T-helper 9 cell (primary cell): Measurements from ENCODE around the gene FGFR4.

Experiments used
- DNase-seq: peaks from one replicate; pipeline ENCODE4 v3.0.0-alpha.2; 2020

FGFR4 gene

DNA sequence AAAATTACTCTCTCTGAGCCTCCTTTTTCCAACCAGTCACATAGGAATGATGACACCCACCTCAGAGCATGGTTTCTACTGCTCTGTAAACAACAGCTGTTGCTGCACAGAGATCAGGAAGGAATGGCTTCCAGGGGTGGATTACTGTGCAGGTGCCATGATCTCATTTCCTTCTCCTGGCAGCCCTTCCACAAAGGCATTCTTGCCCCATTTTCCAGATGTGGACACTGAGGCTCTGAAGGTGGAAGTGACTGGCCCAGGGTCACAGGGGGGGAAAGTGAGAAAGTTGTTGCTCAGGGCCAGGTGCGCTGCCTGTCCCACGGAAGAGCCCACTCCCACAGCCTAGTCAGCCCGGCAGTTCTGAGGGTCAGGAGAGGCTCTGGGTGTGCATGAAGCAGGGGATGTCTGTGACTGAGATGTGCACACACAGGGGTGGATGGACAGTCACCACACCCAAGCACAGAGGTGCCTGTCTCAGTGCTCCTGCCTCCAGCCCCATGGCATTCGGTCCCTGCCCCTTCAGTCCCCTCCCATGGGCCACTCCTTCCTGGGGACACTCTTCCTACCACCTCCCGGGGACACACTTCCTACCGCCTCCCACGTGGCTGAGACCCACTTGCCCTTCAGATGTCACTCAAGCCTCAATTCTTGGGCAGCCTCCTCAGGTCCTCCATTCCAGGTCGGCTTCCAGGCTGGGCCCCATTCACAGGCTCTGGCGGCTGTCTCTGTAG is 17.0 kb downstream of the FGFR4 start:
- DNase-seq: no peak

DNA sequence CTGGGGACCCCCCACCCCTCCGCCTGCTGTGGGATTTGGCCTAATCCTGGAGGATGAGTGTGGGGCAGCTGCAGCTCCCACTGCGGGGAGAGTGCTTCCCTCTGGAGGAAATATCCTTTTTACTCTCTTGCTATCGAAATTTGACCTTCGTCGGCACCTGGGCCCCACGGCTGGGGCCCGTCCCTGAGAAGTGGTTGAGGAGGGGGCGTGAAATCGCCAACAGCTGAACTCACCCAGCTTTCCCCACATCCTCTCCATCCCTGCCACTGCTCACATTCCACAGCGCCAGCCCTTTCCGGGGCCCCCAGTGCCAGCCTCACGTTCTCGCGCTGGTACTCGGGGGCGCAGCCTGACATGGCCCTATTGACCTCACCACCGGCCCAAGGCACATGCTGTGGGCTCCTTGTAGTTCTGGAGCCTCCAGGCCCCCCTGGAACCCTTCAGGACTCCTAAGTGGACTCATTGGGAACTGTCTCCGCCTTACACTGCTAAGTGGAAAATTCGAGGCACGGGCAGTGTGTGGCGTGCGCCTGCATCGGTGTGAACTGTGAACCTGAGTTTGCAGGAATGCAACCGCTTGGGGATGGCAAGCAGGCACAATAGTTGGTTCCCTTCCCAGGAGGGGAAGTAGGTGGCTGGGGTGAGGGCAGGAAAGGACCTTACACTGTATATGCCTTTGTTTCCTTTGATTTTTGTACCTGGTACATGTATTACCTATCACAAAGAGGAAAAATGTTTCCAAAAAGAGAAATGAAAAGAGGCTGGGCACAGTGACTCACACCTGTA is 19.2 kb downstream of the FGFR4 start:
- DNase-seq: no peak

DNA sequence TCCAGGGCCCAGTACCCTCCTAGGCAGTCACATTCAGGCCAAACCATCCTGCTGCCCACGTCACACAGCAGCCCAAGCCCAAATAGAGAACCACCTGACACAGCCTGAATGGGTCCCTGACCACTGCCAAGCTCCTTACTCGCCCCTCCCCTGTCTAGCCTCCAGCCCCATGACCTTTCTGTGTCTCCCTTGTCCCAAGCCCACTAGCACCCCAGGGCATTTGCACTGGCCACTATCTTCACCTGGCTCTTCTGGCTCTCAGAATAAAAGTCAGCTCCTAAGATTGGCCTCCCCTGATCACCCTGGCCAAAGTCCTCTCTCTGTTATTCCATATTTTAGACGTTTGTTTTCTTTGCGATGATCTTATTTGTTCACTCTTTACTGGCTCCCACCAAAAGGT is 20.4 kb downstream of the FGFR4 start:
- no peak for DNase-seq

DNA sequence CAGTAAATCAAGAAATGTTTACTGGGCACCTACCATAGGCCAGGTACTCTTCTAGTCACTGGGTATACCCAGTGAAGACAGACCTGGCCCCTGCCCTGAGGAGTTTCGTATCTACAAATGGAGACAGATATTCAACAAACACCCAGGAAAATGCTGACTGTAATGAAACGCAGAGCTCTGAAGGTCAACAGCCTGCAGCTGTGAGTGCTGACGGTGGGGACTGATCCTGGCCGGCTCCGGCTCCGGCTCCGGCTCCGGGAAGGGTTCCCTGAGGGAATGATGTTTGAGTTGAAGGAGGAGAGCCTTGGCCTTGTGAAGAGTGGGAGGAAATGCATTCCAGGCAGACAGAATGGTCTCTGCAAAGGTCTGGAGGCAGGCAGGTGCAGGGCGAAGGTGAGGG is 23.1 kb downstream of the FGFR4 start:
- DNase-seq: no peak

DNA sequence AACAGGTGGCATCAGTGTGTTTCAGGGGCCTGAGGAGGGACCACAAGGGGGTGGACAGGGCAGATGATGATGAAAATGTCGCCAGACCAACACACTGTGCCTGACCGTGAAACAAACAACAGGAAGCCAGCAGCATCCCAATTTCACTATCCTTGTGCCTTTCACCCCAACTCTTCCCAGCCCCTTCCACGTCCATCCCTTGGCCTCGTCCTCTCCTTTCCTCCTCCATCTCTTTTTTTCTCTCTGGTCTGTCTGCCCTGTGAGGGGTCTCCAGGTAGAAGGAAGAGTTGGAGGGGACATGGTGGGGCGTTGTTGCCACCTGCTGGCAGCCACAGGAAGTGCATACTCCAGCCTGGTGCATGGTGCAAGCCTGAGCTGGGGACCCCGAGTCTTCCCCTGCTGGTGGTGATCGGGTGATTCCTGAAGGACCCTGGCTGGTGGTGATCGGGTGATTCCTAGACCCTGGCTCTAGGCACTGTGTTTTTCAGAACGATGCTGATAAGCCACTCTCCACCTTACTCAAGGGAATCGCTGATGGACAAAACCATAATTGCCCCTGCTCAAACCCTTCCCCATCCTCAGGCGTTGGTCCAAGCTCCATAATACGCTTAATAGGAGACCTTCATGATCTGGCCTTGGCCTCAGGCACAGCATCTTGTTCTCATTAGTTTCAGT is 25.1 kb downstream of the FGFR4 start:
- DNase-seq: peak; percentile 51

DNA sequence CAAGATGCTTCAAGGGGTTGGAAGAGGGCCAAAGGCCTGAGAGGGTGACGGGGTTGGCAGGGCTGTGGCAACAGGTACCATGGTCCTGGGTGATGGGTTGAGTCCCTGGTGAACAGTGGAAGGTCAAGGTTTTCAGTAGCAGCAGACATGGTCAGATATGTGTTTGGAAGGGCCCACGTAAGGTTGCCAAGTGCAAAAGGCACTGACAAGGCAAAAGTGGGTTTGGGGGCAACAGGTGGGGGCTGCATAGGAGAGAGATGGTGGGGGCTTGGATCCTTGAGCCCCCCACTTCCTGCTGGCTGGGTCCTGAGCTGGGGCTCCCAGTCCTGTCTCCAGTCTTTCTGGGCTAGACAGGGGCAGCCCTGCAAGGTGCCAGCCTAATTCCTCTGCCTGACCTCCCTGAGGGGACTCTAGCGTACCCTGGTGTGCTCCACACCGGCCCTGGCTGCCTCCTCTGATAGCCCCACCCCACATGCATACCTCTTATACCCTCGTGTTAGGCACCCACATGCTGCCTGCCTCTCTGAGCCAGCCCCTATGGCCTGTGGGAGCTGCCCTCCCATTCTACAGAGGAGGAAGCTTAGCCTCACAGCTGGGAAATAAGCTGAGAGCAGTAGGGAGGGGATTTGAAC is 26.0 kb downstream of the FGFR4 start:
- DNase-seq: no peak

DNA sequence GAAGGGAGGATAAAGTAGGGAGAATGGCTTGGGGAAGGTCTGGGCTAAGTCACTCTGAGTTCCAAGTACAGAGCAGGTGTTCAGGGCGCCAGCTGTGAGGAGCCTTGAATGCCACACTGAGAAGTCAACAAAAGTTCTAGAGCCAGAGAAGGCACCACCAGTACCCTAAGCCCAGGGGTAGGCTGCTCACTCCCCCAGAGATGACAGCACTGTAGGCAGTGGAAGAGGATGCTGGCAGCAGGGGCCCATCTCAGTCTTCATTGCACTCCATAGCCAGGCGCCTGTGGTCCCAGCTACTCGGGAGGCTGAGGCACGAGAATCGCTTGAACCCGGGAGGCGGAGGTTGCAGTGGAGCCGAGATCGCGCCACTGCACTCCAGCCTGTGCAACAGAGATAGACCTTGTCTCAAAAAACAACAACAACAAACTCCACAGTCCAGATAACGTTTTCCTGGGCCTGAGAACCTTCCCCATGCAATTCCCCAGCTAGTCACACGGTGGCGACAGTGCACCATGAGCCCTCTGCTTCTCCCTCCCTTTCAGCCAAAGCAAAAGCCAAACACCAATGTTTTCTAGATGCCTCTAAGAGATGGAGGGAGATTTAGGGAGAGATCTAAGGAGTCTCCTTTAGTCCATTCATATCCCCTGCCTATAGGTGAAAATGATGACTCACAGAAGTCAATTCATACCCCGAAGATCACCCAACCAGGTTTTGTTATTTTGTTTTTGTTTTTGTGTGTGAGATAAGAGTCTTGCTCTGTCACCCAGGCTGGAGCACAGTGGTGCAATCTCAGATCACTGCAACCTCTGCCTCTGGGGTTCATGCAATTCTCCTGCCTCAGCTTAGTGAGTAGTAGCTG is 27.1 kb downstream of the FGFR4 start:
- peak; percentile 75 for DNase-seq

DNA sequence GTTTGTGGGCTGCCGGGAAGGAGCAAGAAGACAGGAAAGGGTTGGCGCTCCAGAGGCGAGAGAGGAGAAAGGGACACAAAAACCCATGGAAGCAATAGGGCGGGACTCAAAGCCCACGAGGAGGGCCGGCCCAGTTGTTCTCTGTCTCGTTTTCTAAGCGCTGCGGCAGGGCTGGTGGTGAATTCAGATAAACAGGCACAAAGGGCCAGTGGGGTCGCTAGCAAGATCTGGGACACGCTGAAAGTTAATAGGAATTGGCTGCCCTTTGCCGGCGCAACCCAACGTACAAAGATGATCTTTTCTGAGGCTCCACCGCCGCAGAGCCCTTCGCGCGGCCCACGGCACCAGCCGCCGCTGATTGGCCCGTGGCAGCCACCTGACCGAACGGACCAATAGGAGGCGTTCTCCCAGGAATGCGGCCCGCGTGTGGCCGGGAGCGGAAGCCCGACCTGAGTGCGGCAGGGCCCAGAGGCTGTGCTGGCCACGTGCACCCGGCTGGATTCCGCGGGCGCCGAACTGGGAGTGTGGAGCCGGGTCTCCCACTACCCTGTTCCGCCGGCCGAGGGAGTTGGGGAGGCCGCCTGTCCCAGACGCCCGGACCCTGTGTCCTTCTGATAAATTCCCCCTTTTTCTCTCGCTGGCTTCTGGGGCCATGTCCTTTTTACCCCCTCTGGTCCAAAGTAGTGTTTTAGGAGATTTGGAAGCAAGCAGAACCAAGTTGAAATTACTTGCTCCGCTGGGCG is 30.1 kb downstream of the FGFR4 start:
- DNase-seq: peak; percentile 67

DNA sequence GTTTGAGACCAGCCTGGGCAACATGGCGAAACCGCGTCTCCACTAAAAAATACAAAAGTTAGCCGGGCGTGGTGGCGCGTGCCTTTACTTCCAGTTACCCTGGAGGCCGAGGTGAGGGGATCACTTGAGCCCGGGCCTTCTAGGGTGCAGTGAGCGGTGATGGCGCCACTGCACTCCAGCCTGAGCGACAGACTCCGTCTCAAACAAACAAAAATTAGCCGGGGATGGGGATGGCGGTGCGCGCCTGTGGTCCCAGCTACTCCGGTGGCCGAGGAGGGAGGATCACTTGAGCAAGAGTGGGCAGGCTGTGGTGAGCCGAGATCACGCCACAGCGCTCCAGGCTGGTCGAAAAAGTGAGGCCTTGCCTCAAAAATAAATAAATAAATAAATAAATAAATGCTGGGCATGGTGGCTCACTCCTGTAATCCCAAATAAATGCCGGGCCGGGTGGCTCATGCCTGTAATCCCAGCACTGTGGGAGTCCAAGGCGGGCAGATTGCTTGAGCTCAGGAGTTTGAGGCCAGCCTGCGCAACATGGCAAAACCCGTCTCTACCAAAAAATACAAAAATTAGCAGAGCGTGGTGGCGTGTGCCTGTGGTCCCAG is 30.8 kb downstream of the FGFR4 start:
- DNase-seq: no peak

DNA sequence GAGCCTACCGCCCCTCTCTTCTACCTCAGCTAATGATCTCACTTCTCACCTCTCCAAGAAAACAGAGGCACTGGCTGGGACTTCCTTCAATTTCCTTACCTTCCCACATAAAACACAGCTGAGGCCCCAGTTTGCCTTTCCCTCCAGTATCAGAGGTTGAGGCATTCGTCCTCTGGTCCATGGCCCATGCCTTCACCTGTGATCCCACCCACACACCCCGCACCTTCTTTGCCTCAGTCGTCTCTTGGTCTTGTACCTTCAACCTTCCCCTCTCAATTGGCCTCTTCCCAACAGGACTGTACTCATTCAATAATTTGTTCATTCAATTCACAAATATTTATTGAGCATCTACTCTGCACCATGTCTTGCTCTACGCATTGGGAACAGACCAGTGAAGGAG is 35.9 kb downstream of the FGFR4 start:
- no peak for DNase-seq

DNA sequence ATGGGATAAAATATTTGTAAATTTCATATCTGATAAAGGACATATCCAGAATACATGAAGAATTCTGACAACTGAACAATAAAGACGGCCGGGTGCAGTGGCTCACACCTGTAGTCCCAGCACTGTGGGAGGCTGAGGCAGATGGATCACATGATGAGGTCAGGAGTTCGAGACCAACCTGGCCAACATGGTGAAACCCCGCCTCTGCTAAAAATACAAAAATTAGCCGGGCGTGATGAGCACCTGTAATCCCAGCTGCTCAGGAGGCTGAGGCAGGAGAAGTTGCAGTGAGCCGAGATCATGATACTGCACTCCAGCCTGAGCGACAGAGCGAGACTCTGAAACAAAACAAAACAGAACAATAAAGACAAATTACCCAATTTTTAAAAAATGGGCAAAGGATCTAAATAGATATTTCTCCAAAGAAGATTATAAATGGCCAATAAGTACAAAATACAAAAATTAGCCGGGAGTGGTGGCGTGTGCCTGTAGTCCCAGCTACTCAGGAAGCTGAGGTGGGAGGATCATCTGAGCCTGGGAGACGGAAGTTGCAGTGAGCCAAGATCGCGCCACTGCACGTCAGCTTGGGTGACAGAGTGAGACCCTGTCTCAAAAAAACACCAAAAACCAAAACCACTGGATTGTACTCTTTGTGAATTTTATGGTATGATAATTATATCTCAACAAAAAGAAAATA is 37.2 kb downstream of the FGFR4 start:
- no peak for DNase-seq

DNA sequence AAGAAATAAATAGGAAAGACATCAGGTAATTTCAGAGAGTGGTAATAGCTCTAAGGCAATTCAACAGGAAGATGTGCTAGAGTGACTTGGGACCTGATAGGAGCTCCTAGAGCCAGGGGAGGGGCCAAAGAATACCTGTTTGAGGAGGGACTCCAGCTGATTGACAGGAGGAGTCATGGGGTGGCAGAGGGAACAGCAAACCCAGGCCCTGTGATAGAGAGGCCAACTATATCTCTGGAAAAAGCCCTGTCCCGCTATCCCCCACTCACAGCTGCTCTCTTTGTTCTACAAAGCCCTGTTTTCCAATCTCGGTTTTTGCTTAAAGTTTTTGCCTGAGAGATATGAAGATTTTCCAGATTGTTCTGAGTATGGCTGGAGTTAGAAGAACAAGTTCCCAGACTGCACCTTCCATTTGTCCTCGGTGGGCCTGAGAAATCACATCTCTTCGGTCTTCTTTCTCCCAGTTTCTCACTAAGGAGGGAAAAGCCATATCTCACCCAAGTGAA is 37.8 kb downstream of the FGFR4 start:
- DNase-seq: no peak

DNA sequence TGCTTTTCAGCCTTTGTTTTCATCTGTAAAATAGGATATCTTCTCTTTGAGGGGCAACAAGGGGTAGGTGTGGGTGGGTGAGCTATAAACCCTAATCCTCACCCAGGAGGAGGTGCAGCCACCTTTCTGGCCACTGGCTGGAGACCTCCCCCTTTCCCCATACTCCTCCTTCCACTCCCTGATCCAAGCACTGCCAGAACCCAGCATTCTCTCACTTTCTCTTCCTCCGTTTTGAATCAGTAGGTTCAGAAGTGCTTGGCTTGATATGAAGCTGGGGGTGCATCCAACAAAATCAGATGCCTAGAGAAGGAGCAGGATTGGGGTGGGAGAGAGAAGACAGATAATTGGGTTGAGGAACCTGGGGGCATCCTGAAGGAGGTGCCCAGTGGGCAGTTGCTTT is 40.1 kb downstream of the FGFR4 start:
- no peak for DNase-seq

DNA sequence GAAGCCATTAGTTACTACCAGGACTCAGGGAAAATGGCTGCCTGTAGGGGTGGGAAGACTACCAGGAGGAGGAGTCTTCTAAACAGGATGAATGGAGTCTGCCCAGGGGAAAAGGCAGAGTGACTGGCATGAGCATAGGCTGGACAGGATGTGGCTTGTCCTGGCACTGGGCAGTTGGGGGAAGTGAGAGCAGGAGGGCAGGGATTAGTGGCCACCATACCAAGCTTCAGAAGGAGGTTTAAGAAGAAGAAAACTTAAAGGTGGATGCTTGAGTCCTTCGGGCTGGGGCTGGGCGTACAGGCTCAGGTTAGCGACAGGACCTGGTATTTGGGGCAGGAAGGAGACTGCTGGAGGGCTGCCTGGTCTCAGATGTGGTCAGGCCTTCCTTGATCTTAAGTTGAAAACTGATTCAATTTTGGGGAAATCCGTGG is 41.9 kb downstream of the FGFR4 start:
- no peak for DNase-seq

DNA sequence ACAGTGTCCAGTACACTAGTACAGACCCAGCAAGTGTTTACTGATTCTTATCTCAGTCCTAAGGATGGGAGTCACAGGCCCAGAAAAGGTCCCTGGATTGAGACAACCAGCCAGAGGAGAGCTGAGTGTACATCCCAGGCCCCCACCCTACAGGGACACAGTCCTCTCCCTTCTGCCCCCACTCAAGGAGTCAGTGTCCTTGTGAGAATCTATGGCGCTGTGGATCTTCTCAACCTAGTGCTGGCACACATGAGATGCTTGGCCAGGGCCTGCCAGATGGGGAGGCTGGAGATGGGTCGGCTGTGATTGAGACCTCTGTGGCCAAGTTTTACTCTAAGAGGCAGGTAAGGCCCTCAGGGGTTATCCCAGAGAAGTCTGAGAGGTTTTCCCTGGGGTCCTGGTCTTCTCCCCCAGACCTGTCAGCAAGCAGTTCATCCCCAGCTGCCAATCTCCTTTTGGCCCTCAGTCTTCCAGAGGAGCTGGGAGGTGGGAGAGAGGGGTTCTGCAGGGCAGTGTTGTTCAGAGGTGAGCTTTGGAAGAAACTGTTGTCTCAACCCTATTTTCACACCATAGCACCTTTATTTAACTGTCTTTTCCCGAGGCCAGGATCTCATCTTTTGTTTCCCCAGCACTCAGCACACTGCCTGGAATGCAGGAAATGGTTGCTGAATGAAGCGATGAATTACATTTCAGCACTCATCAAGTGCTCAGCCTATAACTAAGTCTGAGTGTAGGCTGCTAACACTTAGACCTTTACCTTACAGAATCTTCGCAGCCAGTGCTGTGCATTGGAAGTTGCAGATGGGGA is 43.7 kb downstream of the FGFR4 start:
- no peak for DNase-seq

DNA sequence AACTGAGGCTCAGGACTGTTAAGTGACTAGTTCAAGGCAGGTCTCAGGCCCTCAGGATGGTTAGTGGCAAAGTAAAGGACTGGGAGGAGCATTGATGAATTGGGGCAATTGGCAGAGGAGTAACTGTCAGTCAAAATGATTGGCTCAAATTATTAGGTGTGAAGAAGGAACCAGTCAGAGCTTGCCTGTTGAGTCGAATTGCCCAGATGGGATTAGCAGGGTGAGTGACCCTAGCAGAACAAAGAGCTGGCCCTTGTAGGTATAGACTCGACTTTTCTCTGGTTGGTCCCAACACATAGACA is 44.3 kb downstream of the FGFR4 start:
- no peak for DNase-seq

DNA sequence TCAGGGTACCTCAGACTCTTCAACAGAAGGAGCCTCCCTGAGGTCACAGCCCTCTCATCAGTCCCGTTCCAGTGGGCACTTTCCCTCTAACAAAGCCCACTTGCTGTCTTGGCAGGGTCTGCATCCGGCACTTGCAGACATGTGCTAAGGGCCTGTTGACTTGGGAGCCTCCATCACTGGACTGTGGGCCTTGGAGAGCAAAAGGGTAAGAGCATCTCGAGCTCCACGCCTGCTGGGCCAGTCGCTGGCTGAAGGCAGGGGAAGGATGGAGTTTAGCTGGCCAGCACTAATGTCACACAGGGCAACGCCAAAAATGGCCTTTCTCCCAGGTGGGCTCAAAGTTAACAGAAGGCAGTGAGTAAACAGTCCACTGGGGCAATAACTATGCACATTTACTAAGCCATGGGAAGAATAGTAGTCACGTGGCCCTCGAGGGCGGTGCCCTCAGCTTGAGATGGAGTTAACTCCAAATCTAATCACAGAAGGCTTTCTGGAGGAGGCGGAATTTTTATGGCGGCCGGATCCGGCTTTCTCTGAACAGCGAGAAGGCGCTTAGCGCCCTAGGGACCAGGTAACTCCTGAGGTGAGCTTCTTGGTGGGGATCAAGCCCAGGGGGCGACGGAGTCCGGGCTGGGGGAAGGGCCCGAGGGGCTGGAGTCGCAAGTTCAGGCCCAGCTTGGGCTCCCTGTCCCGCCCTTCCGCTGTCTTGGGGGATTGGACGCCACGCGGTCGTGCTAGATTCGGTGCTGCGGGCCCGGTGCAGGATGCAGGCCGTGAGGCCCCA is 44.8 kb downstream of the FGFR4 start:
- DNase-seq: no peak
